GM10847 (cell line): ENCODE measurements around the gene ORAI2.

ENCODE experiments used
- POLR2A ChIP-seq: IDR thresholded peaks from 2 replicates; pipeline ENCODE4 v1.6.1; 2011; ENCODE audit not compliant: insufficient read length; ENCODE audit errors: extremely low read depth

The ORAI2 gene

GRCh38 chr7:102434039-102434486, 688 bp downstream of the ORAI2 start:
- no peak for TF ChIP-seq POLR2A

DNA sequence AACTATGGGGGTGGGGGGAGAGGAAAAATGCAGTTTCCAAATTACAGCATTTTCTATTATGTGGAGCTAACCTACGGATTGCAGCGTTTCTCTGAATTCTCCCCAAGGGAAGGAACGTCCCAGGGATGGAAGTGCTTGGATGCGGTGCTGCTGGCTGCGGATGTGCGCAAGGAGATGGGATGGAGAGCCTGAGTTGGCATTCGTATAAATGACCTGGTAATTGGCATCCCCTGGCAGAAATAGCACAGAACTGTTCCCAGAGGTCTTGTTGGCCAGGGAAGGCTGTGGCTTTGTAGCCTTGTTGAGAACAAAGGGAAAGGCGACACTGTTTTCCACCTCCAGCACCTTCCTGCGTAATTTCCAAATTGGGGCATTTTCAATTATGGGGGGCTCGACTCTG, 2.7 kb downstream of the ORAI2 start:
- no peak for TF ChIP-seq POLR2A

GRCh38 chr7:102439963-102440795, 6.8 kb downstream of the ORAI2 start:
- no peak for TF ChIP-seq POLR2A

- no peak for TF ChIP-seq POLR2A
Measured at GRCh38 chr7:102444961-102445673, 11.7 kb downstream of the ORAI2 start.

GRCh38 chr7:102445674-102446071, 12.3 kb downstream of the ORAI2 start:
- TF ChIP-seq POLR2A = no peak

GRCh38 chr7:102446387-102447156, 13.2 kb downstream of the ORAI2 start:
- no peak for TF ChIP-seq POLR2A

DNA sequence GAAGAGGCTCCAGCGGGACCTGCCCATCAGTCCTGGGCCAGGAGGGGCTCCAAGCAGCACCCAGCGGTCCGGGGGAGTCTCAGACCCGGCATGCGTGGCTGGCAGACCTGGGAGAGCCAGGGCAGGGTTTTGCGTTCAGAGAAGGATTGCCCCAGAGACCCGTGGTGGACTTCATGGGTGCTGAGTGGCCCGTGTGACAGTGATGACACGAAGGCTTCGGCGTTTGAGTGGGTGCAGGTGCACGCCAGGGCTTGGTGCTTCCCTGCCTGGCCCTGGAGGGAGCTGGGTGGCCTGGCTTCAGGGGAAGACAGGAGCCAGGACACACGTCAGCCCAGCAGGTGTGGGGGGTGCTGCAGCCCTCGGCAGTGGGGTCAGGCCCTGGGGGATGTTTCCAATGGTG, 13.9 kb downstream of the ORAI2 start:
- no peak for TF ChIP-seq POLR2A

GRCh38 chr7:102449136-102449535, 15.8 kb downstream of the ORAI2 start:
- TF ChIP-seq POLR2A = no peak

GRCh38 chr7:102450242-102450641, 16.9 kb downstream of the ORAI2 start:
- no peak for TF ChIP-seq POLR2A

- TF ChIP-seq POLR2A = no peak
Measured at GRCh38 chr7:102451371-102452054, 18.1 kb downstream of the ORAI2 start.

GRCh38 chr7:102452451-102452850, 19.1 kb downstream of the ORAI2 start:
- no peak for TF ChIP-seq POLR2A

DNA sequence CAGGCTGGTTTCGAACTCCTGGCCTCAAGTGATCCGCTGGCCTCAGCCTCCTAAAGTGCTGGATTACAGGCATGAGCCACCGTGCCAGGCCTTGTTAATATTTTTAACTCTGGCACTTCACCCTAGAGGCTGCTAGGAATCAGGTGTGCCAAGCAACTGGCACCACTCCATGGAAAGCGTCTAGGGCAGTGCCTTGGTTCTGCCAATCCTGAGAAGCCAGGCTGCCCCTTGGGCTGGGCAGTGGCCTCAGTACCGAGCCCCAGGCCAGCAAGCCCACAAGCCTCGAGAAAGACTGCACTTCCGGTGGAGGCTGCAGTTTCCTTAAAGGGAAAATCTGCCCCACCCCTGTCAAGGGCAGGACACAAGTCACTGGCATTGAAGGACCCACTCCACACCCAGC, 19.9 kb downstream of the ORAI2 start:
- no peak for TF ChIP-seq POLR2A

- no peak for TF ChIP-seq POLR2A
Measured at GRCh38 chr7:102454468-102454867, 21.1 kb downstream of the ORAI2 start.

DNA sequence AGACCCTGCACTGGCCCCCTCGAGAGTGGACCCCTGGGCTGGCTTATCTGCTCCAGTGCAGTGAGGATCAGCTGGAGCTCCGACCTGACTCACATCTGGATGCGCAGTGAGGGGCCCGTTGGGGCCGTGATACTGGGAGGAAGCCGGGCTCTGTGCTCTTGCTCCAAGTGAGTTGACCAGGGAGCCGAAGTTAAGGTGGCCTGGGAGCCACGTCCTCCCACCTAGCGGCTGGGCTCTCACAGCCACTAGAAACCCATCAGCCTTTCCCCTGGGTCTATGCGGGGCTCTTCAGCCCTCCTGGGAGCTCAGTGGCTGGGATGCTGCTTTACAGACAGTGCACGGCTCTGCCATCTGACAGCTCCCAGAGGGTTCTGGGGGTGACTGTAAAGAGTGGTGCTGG, 22.2 kb downstream of the ORAI2 start:
- TF ChIP-seq POLR2A = no peak

DNA sequence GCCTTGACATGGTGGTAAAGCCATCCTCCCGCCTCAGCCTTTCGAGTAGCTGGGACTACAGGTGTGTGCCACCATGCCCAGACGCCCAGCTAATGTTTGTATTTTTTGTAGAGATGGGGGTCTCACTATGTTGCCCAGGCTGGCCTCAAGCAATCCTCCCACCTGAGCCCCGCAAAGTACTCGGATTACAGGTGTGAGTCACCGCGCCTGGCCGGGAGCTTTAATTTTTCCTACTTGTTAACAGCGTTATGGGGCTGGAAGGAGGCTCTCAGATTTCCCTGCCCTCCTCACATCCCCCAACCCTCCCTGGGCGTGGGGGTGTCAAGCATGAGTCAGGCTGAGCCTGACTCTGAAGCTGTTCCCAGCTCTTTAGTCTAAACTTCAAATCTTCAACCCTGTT, 23.0 kb downstream of the ORAI2 start:
- TF ChIP-seq POLR2A = no peak

GRCh38 chr7:102457352-102457924, 24.1 kb downstream of the ORAI2 start:
- no peak for TF ChIP-seq POLR2A
